HCT116 (cell line): Measurements from ENCODE around the gene CDK4.

Experiments
- CTCF ChIP-seq, 3 experiments: fragments of 200-600 bp in 1 of 3; sonication (generic) in 1 of 3; IDR thresholded peaks in 2 of 3; conservative IDR thresholded peaks in 1 of 3; 2 replicates each; pipeline ENCODE4 v1.5.1; 2012 to 2017; ENCODE audit warnings: low read depth in 2 of 3, low read length in 2 of 3, antibody characterized with exemption in 1 of 3, borderline replicate concordance in 1 of 3, control low read depth in 1 of 3, mild to moderate bottlenecking in 1 of 3, mixed read lengths in 1 of 3, mixed run types in 1 of 3, moderate library complexity in 1 of 3; ENCODE audit not compliant: insufficient read depth in 1 of 3
- EGR1 ChIP-seq: IDR thresholded peaks from 2 replicates; pipeline ENCODE4 v1.6.1; 2012; ENCODE audit warnings: low read depth
- POLR2A ChIP-seq: IDR thresholded peaks from 2 replicates; pipeline ENCODE4 v1.7.0; 2011; ENCODE audit warnings: borderline replicate concordance; ENCODE audit not compliant: insufficient read depth, insufficient read length; ENCODE audit errors: extremely low read depth
- TF ChIP-seq, protein P1 (sequence below): IDR thresholded peaks from 2 replicates; pipeline ENCODE4 v1.6.1; 2011; ENCODE audit warnings: mild to moderate bottlenecking, low read length, moderate library complexity; ENCODE audit not compliant: insufficient replicate concordance; ENCODE audit errors: extremely low read depth

DNA sequence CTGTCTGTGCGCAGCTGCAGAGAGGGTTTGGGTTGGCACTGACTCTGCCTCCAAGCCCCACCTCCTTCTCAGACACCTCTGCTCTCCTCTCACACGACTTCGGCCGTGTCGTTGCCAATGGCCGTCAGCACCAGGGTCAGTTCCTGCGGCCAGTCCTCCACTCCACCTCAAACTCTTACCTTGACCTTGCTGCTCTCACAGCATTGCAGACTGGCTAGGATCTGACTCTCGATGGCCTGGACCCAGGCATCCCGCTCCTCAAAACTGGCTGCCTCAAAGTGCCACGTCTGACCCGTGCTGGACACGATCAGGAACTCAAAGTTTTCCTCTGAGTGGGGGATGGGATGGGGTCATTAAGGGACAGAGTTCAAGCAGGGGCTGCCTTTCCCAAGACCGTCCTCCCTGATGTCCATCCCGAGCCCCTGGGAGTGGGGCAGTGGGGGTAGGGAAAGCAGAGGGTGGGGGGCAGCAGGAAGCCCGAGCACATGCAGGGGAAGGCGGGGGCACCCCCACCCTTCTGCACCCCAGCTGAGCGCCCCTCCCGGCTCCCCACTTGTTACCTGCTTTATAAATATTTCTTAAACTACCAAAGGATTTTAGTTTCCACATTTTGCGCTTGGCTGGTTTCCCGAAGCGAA is 24.2 kb downstream of the CDK4 start:
- TF ChIP-seq, protein P1, sequence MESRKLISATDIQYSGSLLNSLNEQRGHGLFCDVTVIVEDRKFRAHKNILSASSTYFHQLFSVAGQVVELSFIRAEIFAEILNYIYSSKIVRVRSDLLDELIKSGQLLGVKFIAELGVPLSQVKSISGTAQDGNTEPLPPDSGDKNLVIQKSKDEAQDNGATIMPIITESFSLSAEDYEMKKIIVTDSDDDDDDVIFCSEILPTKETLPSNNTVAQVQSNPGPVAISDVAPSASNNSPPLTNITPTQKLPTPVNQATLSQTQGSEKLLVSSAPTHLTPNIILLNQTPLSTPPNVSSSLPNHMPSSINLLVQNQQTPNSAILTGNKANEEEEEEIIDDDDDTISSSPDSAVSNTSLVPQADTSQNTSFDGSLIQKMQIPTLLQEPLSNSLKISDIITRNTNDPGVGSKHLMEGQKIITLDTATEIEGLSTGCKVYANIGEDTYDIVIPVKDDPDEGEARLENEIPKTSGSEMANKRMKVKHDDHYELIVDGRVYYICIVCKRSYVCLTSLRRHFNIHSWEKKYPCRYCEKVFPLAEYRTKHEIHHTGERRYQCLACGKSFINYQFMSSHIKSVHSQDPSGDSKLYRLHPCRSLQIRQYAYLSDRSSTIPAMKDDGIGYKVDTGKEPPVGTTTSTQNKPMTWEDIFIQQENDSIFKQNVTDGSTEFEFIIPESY = no peak
- TF ChIP-seq EGR1 (no peak), POLR2A (no peak), CTCF (IDR thresholded peaks at IDR 0.05 in 2 of 3, conservative IDR thresholded peaks at IDR 0.05 in 1 of 3; ENCODE audit: borderline replicate concordance in 1 of 3, insufficient read depth in 1 of 3, low read depth in 2 of 3, low read length in 2 of 3) (no peak)
